B cell (primary cell): ENCODE results near the gene PTGES.

ENCODE experiments used
- EZH2 ChIP-seq: IDR thresholded peaks from 2 replicates; pipeline ENCODE4 v1.6.1; 2012; ENCODE audit warnings: borderline replicate concordance, low read depth, mild to moderate bottlenecking, moderate library complexity, low read length; ENCODE audit not compliant: insufficient read depth, poor library complexity, severe bottlenecking
- TF ChIP-seq, protein P1 (sequence below): fragments of 200-600 bp; IDR thresholded peaks from one replicate; pipeline ENCODE4 v1.8.0; 2022; ENCODE audit warnings: antibody characterized with exemption, mild to moderate bottlenecking

DNA sequence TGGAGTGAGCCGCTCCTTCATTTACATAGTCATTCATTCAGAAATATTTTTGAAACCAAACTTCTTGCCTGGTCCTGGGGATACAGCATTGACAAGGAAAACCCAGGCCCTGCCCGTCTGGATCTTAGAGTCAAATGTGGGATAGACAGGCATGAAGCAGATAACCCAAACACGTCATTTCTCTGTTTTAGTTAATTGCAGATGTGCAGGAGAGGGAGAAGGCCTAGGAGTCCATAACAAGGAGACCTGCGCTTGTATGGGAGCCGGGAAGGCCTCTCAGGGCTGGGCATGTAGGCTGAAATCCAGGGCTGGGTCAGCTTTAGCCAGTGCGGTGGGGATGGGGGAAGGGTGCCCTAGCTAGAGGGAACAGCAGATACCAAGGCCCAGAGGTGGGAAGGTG, 44.0 kb downstream of the PTGES start:
- TF ChIP-seq, protein P1, sequence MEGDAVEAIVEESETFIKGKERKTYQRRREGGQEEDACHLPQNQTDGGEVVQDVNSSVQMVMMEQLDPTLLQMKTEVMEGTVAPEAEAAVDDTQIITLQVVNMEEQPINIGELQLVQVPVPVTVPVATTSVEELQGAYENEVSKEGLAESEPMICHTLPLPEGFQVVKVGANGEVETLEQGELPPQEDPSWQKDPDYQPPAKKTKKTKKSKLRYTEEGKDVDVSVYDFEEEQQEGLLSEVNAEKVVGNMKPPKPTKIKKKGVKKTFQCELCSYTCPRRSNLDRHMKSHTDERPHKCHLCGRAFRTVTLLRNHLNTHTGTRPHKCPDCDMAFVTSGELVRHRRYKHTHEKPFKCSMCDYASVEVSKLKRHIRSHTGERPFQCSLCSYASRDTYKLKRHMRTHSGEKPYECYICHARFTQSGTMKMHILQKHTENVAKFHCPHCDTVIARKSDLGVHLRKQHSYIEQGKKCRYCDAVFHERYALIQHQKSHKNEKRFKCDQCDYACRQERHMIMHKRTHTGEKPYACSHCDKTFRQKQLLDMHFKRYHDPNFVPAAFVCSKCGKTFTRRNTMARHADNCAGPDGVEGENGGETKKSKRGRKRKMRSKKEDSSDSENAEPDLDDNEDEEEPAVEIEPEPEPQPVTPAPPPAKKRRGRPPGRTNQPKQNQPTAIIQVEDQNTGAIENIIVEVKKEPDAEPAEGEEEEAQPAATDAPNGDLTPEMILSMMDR, result no peak
- TF ChIP-seq EZH2, result no peak
